Measurements from ENCODE around the gene TREH. TPM values are rescaled to one million over a fixed set of nuclear protein-coding genes. Genes with fewer than 3 reads are reported as not detected.

Gene TREH
- total RNA-seq, 1 experiment from 2014 or later = 0.05 TPM

DNA sequence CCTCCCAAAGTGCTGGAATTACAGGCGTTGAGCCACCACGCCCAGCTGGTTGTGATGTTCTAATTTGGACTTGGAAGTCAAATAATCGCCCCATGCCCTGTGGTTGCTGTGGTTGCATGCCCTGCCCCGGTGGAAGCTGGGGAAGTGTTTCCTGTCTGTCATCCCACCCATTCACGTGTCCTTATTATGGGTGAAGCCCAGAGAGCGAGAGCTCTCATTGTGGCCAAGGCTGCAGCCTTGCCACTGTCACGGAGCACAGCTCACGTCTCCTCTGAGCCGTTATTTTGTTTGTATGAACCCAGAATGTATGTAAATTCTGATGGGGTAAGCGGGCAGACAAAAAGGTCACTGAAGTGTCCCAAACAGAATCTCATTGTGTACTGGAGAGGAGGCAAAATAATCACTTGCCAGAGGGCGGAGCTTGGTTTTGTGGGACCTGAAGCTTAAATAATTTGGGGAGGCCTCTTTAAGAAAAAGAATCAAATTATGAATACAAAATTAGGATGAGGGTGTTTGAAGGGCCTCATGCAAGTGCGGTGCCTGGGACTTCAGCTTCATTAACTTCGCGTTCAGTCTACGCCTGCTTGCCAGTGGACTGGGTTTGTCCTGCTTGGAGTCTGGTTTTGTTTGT is 25.8 kb upstream of the TREH start:
- Histone ChIP-seq H3K36me3 (ENCODE audit: control insufficient read depth, insufficient read depth, low read length) (no peaks in the 10 kb centered on the region), H3K9me3 (ENCODE audit: control insufficient read depth, insufficient read depth, low read depth, low read length) (no peaks in the 10 kb centered on the region; the same call in 1 of the 2 replicates), H3K27me3 (ENCODE audit: control insufficient read depth, insufficient read depth, low read length) (no peaks in the 10 kb centered on the region), H3K4me3 (ENCODE audit: low read depth in 2 of 2, low read length in 2 of 2) (no peak overlapping the region), H3K27ac (ENCODE audit: low read length) (no peak overlapping the region), H3K4me1 (ENCODE audit: control insufficient read depth, insufficient read depth, low read length) (no peaks in the 10 kb centered on the region)
- in situ Hi-C loops (cut with HindIII; ENCODE audit: low pct_unique_long_range_greater_than_20kb, low sequenced_read_pairs) (no loop called here), intact Hi-C loops (cut with micrococcal nuclease; ENCODE audit: unreplicated experiment) (no loop called here)
- POLR2A ChIA-PET = no interaction called here
- no TSS peak for BruUV-seq (replicated peaks)
- no peak for ATAC-seq
- TF ChIP-seq, protein P1, sequence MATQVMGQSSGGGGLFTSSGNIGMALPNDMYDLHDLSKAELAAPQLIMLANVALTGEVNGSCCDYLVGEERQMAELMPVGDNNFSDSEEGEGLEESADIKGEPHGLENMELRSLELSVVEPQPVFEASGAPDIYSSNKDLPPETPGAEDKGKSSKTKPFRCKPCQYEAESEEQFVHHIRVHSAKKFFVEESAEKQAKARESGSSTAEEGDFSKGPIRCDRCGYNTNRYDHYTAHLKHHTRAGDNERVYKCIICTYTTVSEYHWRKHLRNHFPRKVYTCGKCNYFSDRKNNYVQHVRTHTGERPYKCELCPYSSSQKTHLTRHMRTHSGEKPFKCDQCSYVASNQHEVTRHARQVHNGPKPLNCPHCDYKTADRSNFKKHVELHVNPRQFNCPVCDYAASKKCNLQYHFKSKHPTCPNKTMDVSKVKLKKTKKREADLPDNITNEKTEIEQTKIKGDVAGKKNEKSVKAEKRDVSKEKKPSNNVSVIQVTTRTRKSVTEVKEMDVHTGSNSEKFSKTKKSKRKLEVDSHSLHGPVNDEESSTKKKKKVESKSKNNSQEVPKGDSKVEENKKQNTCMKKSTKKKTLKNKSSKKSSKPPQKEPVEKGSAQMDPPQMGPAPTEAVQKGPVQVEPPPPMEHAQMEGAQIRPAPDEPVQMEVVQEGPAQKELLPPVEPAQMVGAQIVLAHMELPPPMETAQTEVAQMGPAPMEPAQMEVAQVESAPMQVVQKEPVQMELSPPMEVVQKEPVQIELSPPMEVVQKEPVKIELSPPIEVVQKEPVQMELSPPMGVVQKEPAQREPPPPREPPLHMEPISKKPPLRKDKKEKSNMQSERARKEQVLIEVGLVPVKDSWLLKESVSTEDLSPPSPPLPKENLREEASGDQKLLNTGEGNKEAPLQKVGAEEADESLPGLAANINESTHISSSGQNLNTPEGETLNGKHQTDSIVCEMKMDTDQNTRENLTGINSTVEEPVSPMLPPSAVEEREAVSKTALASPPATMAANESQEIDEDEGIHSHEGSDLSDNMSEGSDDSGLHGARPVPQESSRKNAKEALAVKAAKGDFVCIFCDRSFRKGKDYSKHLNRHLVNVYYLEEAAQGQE (IDR thresholded peaks at IDR 0.05; ENCODE audit: insufficient read depth in 1 of 2, low read depth in 2 of 2, low read length in 1 of 2) = no peak
- no peak for TF ChIP-seq SIN3A (IDR thresholded peaks at IDR 0.05; ENCODE audit: borderline replicate concordance, insufficient read depth, low read depth, low read length)
- no peak for TF ChIP-seq POLR2AphosphoS5 (IDR thresholded peaks at IDR 0.05; ENCODE audit: low read depth, low read length)
- TF ChIP-seq, protein P2, sequence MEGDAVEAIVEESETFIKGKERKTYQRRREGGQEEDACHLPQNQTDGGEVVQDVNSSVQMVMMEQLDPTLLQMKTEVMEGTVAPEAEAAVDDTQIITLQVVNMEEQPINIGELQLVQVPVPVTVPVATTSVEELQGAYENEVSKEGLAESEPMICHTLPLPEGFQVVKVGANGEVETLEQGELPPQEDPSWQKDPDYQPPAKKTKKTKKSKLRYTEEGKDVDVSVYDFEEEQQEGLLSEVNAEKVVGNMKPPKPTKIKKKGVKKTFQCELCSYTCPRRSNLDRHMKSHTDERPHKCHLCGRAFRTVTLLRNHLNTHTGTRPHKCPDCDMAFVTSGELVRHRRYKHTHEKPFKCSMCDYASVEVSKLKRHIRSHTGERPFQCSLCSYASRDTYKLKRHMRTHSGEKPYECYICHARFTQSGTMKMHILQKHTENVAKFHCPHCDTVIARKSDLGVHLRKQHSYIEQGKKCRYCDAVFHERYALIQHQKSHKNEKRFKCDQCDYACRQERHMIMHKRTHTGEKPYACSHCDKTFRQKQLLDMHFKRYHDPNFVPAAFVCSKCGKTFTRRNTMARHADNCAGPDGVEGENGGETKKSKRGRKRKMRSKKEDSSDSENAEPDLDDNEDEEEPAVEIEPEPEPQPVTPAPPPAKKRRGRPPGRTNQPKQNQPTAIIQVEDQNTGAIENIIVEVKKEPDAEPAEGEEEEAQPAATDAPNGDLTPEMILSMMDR (IDR thresholded peaks at IDR 0.05) = no peak
- no peak for TF ChIP-seq TCF7L2 (IDR thresholded peaks at IDR 0.05; ENCODE audit: low read depth, low read length)
- CTCF ChIA-PET = no interaction called here
- no peak for DNase-seq (ENCODE audit: low read depth, low spot score)

DNA sequence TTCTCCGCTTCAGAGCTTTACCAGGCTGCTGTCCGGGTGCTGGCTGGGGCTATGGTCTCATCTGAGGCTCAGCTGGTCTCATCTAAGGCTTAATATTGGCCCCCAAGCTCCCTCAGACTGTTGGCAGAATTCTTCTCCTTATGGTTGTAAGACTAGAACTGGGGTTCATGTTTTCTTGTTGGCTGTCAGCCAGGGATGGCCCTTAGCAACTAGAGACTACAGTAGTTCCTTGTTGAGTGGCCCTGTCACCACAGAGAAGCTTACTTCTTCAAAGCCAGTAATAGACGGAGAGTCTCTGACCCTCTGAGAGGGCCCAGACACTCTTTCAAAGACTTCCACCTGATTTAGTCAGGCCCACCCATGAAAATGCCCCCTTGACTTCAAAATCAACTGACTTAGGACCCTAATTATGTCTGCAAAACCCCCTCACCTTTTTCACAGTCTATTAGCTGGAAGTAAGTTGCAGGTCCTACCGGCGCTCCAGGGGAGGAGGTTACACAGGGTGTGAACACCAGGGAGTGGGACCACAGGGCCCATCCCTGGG is 24.2 kb upstream of the TREH start:
- no peak overlapping the region for H3K4me3 ChIP-seq (ENCODE audit: low read depth in 2 of 2, low read length in 2 of 2)
- no peaks in the 10 kb centered on the region for H3K27me3 ChIP-seq (ENCODE audit: control insufficient read depth, insufficient read depth, low read length)
- H3K9me3 ChIP-seq (ENCODE audit: control insufficient read depth, insufficient read depth, low read depth, low read length) = no peaks in the 10 kb centered on the region; the same call in 1 of the 2 replicates
- no peaks in the 10 kb centered on the region for H3K36me3 ChIP-seq (ENCODE audit: control insufficient read depth, insufficient read depth, low read length)
- TF ChIP-seq SIN3A (IDR thresholded peaks at IDR 0.05; ENCODE audit: borderline replicate concordance, insufficient read depth, low read depth, low read length) = no peak
- TF ChIP-seq TCF7L2 (IDR thresholded peaks at IDR 0.05; ENCODE audit: low read depth, low read length) = no peak
- TF ChIP-seq, protein P2 (IDR thresholded peaks at IDR 0.05) = no peak
- no peak for TF ChIP-seq POLR2AphosphoS5 (IDR thresholded peaks at IDR 0.05; ENCODE audit: low read depth, low read length)
- TF ChIP-seq, protein P1 (IDR thresholded peaks at IDR 0.05; ENCODE audit: insufficient read depth in 1 of 2, low read depth in 2 of 2, low read length in 1 of 2) = no peak
- ATAC-seq (no peak), DNase-seq (ENCODE audit: low read depth, low spot score) (no peak)
- ChIA-PET CTCF (no interaction called here), POLR2A (no interaction called here)
- no peaks in the 10 kb centered on the region for H3K4me1 ChIP-seq (ENCODE audit: control insufficient read depth, insufficient read depth, low read length)
- in situ Hi-C loops (cut with HindIII; ENCODE audit: low pct_unique_long_range_greater_than_20kb, low sequenced_read_pairs) (no loop called here), intact Hi-C loops (cut with micrococcal nuclease; ENCODE audit: unreplicated experiment) (no loop called here)
- BruUV-seq (replicated peaks) = no TSS peak
- no peak overlapping the region for H3K27ac ChIP-seq (ENCODE audit: low read length)
